Spleen (tissue), 11 donors: ENCODE data around the gene C2orf92. TPM values are rescaled to one million over a fixed set of nuclear protein-coding genes. Genes with fewer than 3 reads are reported as not detected.
"Not testable (repeated sequence)": the region's sequence is repeated elsewhere in the genome, so short reads cannot be mapped to it uniquely, and the experiment has no call there.

Source experiments
- DNase-seq: peaks from one replicate; pipeline ENCODE4 v3.0.0-alpha.2; 2020
- H3K27ac ChIP-seq, 8 donors: fragments of 200-600 bp; sonication (generic) in 7 of 8; 1 replicate in 4 of 8; 2 replicates in 4 of 8; pipeline versions ENCODE4 v1.5.0 to v1.8.0; 2016 to 2021; ENCODE audit warnings: inconsistent platforms in 4 of 8, mild to moderate bottlenecking in 4 of 8, moderate library complexity in 1 of 8
- H3K27me3 ChIP-seq, 7 donors: fragments of 200-600 bp; sonication (generic) in 6 of 7; replicated peaks in 1 of 7; 1 replicate in 4 of 7; 2 replicates in 3 of 7; pipeline versions ENCODE4 v1.5.0 to v1.8.0; 2016 to 2021; ENCODE audit warnings: inconsistent platforms in 3 of 7, mild to moderate bottlenecking in 1 of 7
- H3K36me3 ChIP-seq, 6 donors: fragments of 200-600 bp; sonication (generic) in 5 of 6; 1 replicate in 4 of 6; 2 replicates in 2 of 6; pipeline versions ENCODE4 v1.5.0 to v1.8.0; 2016 to 2021; ENCODE audit warnings: inconsistent platforms in 2 of 6
- H3K4me1 ChIP-seq, 6 donors: fragments of 200-600 bp; sonication (generic) in 5 of 6; 1 replicate in 3 of 6; 2 replicates in 3 of 6; pipeline versions ENCODE4 v1.5.0 to v1.8.0; 2016 to 2021; ENCODE audit warnings: inconsistent platforms in 3 of 6
- H3K4me3 ChIP-seq, 8 donors: fragments of 200-600 bp; sonication (generic) in 7 of 8; 1 replicate in 4 of 8; 2 replicates in 4 of 8; pipeline versions ENCODE4 v1.5.0 to v1.8.0; 2016 to 2021; ENCODE audit warnings: inconsistent platforms in 4 of 8, mild to moderate bottlenecking in 4 of 8, moderate library complexity in 2 of 8
- H3K9me3 ChIP-seq, 8 donors: fragments of 200-600 bp; sonication (generic) in 7 of 8; 1 replicate in 4 of 8; 2 replicates in 4 of 8; pipeline versions ENCODE4 v1.5.0 to v1.8.0; 2016 to 2021; ENCODE audit warnings: inconsistent platforms in 4 of 8
- POLR2A ChIP-seq, 3 donors: fragments of 450-650 bp; IDR thresholded peaks; one replicate each; pipeline ENCODE4 v1.5.1; 2017; ENCODE audit warnings: antibody characterized with exemption in 3 of 3, mild to moderate bottlenecking in 1 of 3
- POLR2AphosphoS5 ChIP-seq, 3 donors: sonication (generic); formaldehyde crosslinking; IDR thresholded peaks; one replicate each; pipeline ENCODE4 v1.5.1; 2017; ENCODE audit warnings: antibody characterized with exemption in 3 of 3
- WGBS, 5 donors: extraction: QIAGEN DNeasy Blood & Tissue Kit in 3 of 5; methylation state at CpG; one replicate each; pipeline versions ENCODE4 v1.1.5 to v1.1.7; 2013 to 2018; 5-methylcytosine and 5-hydroxymethylcytosine counted together
- intact Hi-C: fragments of 100-400 bp; cut with DNase I; formaldehyde crosslinking; loops from one replicate; pipeline ENCODE4 v1.15.0; 2023; ENCODE audit warnings: low total_unique reads
- polyA plus RNA-seq, 3 donors: library from polyadenylated mRNA; stranded (reverse); fragments of 200-250 nt; gene quantifications; one replicate each; pipeline ENCODE4 v1.2.1, GENCODE V29; 2013
- total RNA-seq, 7 donors: library from RNA; depleted of rRNA in 3 of 7; stranded (reverse); fragments of >200 nt in 3 of 7; fragmentation: NEBNext Ultra II Directional in 4 of 7; extraction: Animal tissue kit (Norgen Biotek cat#: 25700) in 4 of 7; gene quantifications; one replicate each; pipeline versions ENCODE4 v1.1.0 to v1.2.1, GENCODE V29; 2016 to 2021
- TF ChIP-seq, protein P1 (sequence below), 11 experiments: fragments of 200-600 bp in 7 of 11; fragments of 450-650 bp in 4 of 11; sonication (generic) in 4 of 11; IDR thresholded peaks in 8 of 11; conservative IDR thresholded peaks in 3 of 11; 1 replicate in 7 of 11; 2 replicates in 4 of 11; pipeline versions ENCODE4 v1.4.0 to v1.8.0; 2016 to 2021; ENCODE audit warnings: antibody characterized with exemption in 11 of 11, inconsistent platforms in 4 of 11, mild to moderate bottlenecking in 1 of 11
- donor health status: healthy with polysubstance abuse.
- donor health status: DM: no; HTN: no; CAD: no; lungs with moderate emphysema.
- donor health status: DM: no; HTN: no; CAD: no.
- donor health status: Bipolar disorder and iron deficiency.
- donor health status: healthy.
- donor health status: DM: no; HTN: no; CAD: no.
- donor health status: DM: yes; HTN: yes; CAD: no.

The C2orf92 gene
- total and polyA plus RNA-seq, 10 donors = 5.7 to 33.6 (median 21.4) TPM

DNA sequence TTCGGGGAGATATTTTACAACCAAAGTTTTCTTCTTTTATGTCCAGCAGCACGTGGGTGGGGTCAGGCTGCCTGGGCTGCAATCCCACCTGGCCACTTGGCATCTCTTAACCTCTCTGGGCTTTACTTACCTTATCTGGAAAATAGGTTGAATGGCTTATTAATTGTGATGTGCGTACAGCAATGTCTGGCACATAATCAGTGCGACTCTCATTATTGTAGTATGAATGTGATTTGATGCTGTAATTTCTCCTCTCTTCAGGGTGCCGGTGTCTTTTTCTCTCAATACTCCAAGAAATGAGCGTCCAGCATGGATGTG lies 41.8 kb downstream of the C2orf92 start:
- TF ChIP-seq POLR2AphosphoS5 (IDR thresholded peaks at IDR 0.05) (no peak), POLR2A (IDR thresholded peaks at IDR 0.05) (no peak)
- TF ChIP-seq, protein P1, sequence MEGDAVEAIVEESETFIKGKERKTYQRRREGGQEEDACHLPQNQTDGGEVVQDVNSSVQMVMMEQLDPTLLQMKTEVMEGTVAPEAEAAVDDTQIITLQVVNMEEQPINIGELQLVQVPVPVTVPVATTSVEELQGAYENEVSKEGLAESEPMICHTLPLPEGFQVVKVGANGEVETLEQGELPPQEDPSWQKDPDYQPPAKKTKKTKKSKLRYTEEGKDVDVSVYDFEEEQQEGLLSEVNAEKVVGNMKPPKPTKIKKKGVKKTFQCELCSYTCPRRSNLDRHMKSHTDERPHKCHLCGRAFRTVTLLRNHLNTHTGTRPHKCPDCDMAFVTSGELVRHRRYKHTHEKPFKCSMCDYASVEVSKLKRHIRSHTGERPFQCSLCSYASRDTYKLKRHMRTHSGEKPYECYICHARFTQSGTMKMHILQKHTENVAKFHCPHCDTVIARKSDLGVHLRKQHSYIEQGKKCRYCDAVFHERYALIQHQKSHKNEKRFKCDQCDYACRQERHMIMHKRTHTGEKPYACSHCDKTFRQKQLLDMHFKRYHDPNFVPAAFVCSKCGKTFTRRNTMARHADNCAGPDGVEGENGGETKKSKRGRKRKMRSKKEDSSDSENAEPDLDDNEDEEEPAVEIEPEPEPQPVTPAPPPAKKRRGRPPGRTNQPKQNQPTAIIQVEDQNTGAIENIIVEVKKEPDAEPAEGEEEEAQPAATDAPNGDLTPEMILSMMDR (IDR thresholded peaks at IDR 0.05 in 8 of 11, conservative IDR thresholded peaks at IDR 0.05 in 3 of 11) = no peak
- Histone ChIP-seq H3K27me3 (peaks cover 0 to 28% (median 0%) of the 10 kb centered on the region in 7 donors), H3K4me1 (peaks cover 0 to 57% (median 19%) of the 10 kb centered on the region in 6 donors), H3K9me3 (no peaks in the 10 kb centered on the region), H3K27ac (no peak overlapping the region), H3K4me3 (no peak overlapping the region), H3K36me3 (no peaks in the 10 kb centered on the region)
- 85 to 96% (median 89%) methylated on average over 6 of the region's 6 CpGs for WGBS, 5 donors
- intact Hi-C loops = no loop called here
- DNase-seq = no peak

DNA sequence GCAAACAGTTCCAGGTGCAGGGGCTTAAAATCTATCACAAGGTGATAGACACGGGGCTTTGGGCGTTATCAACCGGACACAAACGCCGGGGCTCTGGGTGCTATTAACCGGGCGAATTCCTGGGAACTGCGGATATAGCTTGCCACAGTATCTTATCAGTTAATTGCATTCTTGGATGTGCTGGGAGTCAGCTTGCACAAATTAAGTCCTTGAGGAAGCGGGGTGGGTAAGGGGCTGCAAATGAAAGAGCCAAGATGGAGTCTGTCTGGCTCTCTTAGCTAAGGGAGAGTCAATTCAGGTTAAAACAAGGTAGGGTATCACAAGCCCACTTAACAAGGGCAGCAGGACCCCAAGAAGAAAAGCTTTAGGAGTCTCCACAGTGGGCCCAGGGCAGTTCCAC lies 42.7 kb downstream of the C2orf92 start:
- WGBS, 5 donors = 80 to 93% (median 92%) methylated on average over 9 of the region's 9 CpGs
- H3K4me3 ChIP-seq, H3K36me3 ChIP-seq, H3K9me3 ChIP-seq, intact Hi-C loops: not testable (repeated sequence)
- H3K4me1 ChIP-seq = peaks cover 0 to 65% (median 23%) of the 10 kb centered on the region in 6 donors
- DNase-seq = peak; percentile 45
- peaks cover 0 to 27% (median 0%) of the 10 kb centered on the region in 7 donors for H3K27me3 ChIP-seq
- peak overlapping the region in 4 of 8 donors; percentile 68 to 90 (median 80) for H3K27ac ChIP-seq

DNA sequence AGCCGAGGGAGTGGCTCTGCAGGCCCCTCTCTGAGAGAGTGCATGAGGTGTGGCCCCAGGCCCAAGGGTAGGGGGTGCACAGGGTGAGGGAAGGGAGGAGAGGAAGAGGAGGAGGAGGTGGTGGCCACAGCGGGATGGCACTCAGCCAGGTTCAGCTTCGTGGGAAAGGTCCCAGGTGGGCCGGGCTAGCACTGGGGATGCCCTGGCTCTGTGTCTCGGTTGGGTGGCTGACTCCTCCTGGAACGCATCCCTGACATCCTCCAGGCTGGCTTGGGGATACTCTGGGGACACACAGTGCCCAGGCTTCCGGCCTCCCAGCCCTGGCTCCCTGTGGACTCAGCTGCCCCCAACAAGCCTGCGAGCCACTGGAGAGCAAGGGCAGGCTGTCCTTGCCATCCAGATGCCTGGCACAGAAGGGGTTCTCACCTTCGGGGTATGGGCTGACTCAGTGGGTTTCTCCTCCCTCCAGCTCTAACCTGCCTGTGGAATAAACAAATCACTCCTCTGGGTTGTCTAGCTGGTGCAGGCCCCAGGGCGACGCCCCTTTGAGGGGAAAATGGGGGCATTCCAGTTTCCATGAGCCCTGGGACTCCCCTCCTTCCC lies 43.3 kb downstream of the C2orf92 start:
- peak; percentile 75 for DNase-seq
- Histone ChIP-seq H3K27ac (peak overlapping the region in 7 of 8 donors; percentile 43 to 90 (median 73)), H3K27me3 (peaks cover 0 to 20% (median 0%) of the 10 kb centered on the region in 7 donors), H3K9me3 (no peaks in the 10 kb centered on the region), H3K4me1 (peaks cover 0 to 72% (median 26%) of the 10 kb centered on the region in 6 donors), H3K4me3 (peak overlapping the region in 5 of 8 donors; percentile 1 to 70 (median 43)), H3K36me3 (no peaks in the 10 kb centered on the region)
- intact Hi-C loops = no loop called here
- TF ChIP-seq, protein P1 (IDR thresholded peaks at IDR 0.05 in 8 of 11, conservative IDR thresholded peaks at IDR 0.05 in 3 of 11) = no peak
- WGBS, 5 donors = 55 to 71% (median 63%) methylated on average over 5 to 11 of the region's 11 CpGs

DNA sequence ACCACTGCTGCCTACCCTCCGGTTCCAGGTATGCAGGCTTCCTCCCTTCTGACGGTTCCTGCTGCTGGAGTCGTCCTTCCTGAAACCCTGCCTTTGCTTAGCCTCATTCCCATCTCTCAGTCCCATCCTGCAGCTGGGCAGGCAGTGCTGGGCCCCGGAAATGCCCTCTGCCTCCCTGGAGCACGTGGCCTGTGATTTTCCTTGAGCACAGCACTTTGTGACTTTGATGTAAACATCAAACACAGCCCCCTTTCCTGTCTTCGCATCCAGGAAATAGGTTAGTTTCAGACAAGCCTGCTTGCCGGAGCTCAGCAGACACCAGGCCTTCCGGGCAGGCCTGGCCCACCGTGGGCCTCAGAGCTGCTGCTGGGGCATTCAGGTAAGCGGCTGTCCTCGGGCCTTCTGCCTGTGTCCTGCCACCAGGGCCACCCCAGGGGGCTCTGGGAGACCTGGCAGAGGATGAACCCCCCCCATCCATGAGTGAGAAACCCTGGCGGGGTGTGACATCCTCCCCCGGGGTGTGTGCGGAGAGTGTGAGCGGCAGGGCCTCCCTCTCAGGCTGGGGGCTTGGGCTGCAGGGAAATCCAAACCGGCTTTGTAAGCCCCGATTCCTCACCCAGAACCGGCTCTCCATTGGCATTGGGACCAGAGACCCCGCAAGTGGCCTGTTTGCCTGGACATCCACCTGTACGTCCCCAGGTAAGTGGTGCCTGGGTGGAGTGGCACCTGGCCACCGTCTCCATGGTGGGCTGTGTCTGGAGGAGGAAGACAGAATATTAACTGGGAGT lies 44.0 kb downstream of the C2orf92 start, which contains the start of gene ZAP70:
ZAP70 (plus strand) TSS at position 281 of the 788 bp plus-strand sequence. CDS start 10,461 bp downstream, outside the sequence.
- peak; percentile 85 for DNase-seq

More for the DNA sequence above, 44.0 kb downstream of the C2orf92 start, which contains the start of gene ZAP70:
- no peak for TF ChIP-seq POLR2A (IDR thresholded peaks at IDR 0.05)
- TF ChIP-seq, protein P1 (IDR thresholded peaks at IDR 0.05 in 8 of 11, conservative IDR thresholded peaks at IDR 0.05 in 3 of 11) = no peak
- peak; percentile 68 to 80 (median 70) for TF ChIP-seq POLR2AphosphoS5 (IDR thresholded peaks at IDR 0.05)
- peaks cover 0 to 14% (median 0%) of the 10 kb centered on the region in 7 donors for H3K27me3 ChIP-seq
- H3K4me1 ChIP-seq = peaks cover 0 to 79% (median 31%) of the 10 kb centered on the region in 6 donors
- intact Hi-C loops = no loop called here
- peak within 1 kb of the TSS; percentile 20 to 70 (median 39) for H3K4me3 ChIP-seq
- 25 to 59% (median 52%) methylated on average over 14 to 21 of the region's 21 CpGs for WGBS, 5 donors
- no peaks in the 10 kb centered on the region for H3K36me3 ChIP-seq
- peak within 1 kb of the TSS; percentile 43 to 90 (median 70) for H3K27ac ChIP-seq
- H3K9me3 ChIP-seq = no peaks in the 10 kb centered on the region
